ENCODE measurements around the gene ROR2. TPM values are rescaled to one million over a fixed set of nuclear protein-coding genes. Genes with fewer than 3 reads are reported as not detected.

Gene ROR2
- total RNA-seq, 1 donor from 2014 or later: under 0.01 TPM

DNA sequence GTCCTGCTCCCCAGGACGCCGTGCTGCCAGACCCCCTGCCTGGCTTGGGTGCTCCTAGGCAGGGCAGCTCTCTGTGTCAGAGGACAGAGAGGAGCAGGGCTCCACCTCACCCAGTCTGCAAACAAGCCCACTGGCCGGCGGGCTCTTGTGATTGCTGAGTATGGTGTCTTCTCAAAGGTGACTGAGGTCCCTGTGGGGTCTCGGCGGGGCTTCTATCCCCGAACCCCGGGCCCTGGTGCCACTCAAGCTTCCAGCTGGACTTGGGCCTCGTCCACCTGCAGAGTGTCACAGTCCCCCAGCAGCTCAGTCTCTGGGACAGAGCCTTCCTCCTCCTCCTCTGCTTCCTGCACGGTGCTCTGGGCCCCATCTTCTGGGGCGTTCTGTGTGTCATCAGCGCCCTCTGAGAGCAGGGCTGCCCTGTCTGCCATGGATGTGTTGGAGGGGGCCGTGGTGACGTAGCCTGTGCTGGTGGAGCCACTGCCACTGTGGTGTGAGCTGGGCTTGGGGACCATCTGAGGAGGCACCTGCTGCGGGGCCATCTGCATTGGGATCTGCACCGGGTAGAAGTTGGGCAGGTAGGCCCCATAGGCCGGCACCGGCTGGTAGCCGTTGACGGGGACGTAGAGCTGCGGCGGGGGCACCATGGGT, 226.5 kb downstream of the ROR2 start:
- DNase-seq (ENCODE audit: low read depth in 2 of 2): no peak

DNA sequence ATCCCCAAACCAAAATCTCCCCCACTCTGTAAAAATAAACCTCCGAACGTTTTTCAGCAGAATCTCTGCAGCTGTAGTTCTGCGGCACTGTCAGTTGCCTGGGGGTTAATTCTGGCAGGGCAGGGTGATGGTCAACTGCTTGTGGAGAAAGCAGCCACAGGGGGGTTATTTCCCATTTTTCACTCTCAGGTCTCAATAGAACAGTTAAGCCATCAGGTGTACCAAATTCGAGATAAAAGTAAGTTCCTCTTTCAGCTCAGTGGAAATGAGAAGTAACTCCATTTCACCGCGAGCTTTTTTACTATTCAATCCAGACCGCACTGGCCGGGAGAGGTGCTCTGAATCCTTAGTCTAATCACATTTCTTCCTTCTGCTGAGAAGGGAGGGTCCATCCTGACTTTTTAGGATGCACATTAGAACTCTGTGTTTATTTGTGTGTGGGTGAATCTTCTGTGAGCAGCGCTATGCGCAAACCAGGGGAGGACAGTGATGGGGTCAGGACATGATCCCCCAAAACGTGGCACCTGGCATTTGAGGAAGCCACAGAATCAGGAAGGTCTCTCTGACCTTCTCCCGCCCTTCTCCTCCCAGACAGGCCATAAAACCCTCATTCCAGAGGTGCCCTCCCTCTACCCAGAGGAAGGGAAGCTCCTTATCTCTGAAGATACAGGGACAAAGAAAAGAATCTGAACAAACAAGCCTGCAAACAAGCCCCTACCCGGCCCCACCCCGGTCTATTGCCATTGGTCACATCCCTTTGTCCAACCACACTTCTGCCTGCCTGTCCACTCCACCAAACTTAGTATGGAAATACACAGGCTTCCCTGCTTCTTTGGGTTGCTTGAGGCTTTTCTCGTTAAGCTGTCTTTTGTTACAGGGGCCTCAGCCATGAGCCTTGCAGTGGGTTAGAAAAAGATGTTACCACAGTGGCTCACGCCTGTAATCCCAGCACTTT, 229.0 kb downstream of the ROR2 start:
- DNase-seq (ENCODE audit: low read depth in 2 of 2): no peak

DNA sequence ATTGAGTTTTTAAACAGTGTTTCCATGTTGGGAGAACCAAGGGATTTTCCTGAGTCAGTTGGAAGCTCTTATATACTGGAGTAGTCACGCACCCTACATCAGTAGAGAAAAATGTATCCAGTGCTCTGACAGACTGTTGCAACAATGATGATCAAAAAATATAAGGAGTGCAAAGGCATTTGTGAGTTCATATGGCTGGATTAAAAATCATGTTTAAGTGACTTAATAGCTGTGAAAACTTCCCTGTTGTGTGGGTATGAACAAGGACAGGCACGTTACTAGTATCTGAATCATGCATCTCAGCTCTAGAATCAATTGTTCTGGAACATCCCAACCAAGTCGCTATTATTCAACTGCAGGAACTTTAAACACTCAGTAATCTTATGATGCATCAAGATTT, 229.7 kb downstream of the ROR2 start:
- no peak for DNase-seq (ENCODE audit: low read depth in 2 of 2)

DNA sequence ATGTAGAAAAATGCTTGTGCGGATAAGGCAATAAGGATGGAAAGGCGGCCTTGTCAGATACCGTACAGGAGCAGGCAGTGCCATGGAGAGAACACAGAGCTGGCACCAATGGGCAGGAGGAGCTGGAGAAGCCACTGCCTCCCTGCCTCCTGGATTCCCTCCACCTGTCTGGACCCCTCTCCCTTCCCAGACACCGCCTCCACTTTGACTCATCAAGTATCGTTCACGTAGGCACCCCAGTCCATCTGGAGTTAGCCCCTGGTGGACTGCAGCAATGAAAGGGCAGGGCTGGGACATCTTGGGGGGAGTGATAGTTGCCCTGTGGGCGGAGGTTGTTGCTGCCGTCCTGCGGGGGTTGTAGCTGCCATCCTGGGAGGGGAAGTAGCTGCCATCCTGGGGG, 232.0 kb downstream of the ROR2 start:
- no peak for DNase-seq (ENCODE audit: low read depth in 2 of 2)

DNA sequence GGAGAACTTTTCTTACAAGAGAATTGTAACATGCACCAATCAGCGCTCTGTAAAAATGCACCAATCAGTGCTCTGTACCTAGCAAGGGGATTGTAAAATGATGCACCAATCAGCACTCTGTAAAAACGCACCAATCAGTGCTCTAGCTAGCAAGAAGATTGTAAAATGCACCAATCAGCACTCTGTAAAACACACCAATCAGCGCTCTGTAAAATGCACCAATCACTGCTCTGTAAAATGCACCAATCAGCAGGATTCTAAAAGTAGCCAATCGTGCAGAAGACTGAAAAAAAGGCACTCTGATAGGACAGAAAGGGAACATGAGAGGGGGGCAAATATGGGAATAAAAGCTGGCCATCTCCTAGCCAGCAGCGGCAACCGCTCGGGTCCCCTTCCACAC, 233.2 kb downstream of the ROR2 start:
- no peak for DNase-seq (ENCODE audit: low read depth in 2 of 2)

DNA sequence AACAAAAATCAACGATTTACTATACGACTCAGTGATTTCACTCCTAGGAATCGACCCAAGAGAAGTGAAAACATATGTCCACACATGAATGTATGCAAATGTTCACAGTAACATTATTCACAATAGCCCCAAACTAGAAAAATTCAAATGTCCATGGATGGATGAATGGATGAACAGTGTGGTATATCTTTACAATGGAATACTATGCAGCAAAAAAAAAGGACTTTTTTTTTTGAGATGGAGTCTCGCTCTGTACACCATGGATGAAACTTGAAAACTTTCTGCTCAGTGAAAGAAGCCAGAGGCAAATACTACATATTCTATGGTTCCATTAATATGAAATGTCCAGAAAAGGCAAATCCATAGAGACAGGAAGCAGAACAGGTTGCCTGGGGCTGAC, 233.8 kb downstream of the ROR2 start:
- no peak for DNase-seq (ENCODE audit: low read depth in 2 of 2)

DNA sequence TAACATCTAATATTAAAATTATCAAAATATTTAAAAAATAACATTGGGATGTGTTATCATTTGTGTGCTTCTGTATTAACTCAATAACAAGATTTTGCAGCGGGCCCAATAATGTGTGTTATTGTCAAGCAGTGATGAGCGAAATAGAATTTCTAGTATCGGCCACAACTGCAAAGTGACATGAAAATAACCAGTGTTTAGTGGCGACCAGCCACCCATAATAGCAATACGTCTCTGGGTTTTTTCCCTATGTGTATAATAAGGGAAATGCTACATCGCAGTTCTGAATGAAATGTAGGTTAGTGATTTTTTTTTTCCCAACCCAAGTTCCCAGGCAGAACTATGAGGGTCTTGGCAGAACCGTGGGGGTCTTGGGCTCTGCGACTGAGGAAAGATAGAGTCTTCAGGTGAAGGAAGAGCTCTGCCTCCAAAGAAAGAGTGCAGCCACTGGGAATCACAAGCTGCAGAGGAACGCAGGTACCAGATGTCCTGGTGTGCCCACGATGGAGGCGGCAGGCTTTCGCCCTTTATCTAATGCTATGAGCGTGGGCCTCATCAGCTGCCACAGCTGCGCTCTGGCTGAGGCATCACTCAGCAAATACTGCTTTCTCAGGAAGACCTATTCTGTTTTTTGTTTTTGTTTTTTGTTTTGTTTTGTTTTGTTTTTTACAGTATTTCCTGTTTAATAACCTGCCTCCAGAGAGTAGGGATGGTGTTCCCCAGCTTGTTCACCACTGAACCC, 235.0 kb downstream of the ROR2 start:
- DNase-seq (ENCODE audit: low read depth in 2 of 2): no peak

DNA sequence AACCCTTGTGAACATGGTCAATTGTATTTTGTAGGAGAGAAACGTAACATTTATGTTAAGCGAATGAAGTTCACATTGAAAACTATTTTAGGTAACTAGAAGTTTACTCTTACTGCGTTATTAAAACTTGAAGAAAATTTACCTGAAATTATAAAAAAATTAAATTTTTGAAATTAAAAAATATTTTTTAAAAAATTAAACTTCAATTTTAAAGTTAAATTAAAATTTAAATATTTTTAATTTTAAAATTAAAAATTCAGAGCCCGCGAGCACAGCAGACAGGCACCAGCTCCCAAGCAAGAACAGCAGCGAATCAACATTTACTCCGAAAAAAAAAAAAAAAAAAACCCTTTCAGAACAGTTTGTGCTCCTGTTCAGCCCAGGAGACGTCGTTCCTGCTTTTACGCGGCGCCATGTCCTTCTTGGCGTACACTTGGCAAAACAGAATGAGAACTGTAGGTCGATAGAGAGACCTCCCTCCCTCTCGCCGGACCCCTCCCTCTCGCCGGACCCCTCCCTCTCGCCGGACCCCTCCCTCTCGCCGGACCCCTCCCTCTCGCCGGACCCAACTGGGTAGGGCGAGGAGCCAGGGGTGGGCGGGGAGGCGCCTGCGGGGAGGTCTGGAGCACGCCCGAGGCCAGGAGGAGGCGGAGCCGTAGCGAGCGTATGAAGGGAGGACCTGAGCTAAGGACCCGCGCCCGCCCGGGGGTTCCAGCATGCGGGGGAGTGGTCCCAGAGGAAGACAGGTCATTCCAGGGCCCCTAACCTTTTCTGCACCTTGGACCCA, 235.8 kb downstream of the ROR2 start:
- DNase-seq (ENCODE audit: low read depth in 2 of 2): peak in 1 of 2 donors; percentile 45

DNA sequence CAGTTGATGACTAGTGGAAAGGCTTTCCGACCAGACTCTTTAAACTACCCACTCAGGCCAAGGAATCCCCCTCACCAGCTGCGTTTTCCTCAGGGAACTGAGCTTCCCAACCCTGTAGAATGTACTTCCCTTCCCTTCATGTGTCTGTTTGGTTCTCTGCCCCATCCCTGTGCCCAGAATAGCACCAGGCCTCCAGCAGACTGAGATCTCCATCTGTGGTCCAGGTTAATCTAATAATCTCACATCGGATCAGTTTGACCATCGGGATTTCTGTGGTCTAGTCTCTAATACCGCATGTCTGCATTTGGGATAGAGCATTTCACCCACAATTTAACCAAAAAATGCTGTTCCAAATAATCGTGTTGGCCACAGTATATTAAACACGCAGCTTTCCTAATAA, 237.2 kb downstream of the ROR2 start:
- DNase-seq (ENCODE audit: low read depth in 2 of 2): no peak

DNA sequence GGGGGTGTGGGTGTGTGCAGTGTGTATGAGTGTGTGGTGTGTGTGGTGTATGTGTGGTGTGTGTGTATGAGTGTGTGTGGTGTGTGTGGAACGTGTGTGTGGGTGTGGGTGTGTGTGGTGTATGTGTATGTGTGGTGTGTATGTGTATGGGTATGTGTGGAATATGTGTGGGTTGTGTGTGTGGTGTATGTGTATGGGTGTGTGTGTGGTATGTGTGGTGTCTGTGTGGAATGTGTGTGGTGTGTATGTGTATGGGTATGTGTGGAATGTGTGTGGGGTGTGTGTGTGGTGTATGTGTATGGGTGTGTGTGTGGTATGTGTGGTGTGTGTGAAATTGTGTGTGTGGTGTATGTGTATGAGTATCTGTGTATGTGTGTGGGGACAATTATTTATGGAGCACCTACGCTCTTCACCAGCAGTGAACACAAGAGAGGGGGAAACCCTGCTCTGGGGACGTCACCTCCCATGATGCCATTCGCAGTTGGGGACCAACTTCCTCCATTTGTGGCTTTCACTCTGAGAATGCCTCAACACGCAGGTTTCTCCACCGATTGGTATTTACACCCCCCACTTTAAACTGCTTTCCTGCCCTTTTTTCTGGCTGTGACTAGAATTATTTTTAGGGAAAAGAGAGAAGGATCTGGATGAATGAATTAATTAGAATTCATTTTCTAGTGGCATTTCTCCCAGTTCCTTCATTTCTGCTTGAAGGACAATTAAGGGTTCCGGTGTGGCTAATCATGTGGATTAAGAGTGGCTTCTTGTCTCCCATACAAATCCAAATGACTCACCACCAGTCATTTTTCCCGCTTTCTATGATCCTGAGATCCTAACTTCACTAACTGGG, 238.1 kb downstream of the ROR2 start:
- DNase-seq (ENCODE audit: low read depth in 2 of 2): no peak

DNA sequence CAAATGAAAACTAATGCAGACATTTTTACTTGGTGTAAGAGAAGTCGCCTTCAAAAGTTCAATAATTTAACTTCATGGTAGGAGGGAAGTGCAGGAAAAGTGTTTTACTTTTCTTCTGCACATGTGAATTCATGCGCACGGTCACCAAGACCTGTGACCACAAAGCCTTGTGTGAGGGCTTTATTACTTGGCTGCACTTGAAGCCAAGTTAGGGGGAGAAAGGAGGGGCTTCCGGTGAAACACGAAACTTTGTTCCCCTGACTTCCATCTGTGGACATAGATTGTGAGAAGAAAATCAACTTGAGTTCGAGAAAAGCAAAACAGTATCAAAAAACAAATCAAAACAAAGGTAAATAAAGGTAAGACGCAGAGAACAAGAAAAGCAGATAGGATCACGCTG, 239.9 kb downstream of the ROR2 start:
- DNase-seq (ENCODE audit: low read depth in 2 of 2): no peak

DNA sequence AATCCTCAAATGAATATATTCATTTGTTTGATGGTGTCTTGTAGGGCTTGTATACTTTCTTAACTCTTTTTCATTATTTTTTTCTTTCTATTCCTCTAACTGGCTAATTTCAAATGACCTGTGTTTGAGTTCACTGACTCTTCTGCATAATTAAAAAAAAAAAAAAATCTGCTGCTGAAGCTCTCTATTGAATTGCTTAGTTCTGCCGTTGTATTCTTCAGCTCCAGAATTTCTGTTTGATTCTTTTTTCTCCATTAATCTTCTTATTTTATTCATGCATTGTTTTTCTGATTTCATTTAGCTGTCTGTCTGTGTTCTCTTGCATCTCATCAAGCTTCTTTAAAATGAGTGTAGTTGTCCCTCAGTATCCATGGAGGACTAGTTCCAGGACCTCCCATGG, 244.6 kb downstream of the ROR2 start:
- no peak for DNase-seq (ENCODE audit: low read depth in 2 of 2)

DNA sequence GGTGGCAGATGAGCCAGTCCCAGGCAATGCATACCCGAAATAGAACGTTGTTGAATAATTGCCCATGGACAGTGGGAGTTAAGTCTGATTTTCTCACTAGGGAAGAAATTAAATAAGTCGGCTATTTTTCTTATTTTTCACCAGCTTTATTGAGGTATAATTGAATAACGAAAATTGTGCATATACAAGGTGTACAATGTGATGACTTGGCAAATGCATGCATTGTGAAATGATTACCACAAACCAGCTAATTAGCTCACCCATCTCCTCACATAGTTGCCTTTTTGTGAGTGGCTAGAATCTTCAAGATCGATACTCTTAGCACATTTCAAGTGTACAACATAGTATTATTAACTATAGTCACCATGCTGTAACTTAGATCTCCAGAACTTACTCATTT, 249.6 kb downstream of the ROR2 start:
- DNase-seq (ENCODE audit: low read depth in 2 of 2): no peak

DNA sequence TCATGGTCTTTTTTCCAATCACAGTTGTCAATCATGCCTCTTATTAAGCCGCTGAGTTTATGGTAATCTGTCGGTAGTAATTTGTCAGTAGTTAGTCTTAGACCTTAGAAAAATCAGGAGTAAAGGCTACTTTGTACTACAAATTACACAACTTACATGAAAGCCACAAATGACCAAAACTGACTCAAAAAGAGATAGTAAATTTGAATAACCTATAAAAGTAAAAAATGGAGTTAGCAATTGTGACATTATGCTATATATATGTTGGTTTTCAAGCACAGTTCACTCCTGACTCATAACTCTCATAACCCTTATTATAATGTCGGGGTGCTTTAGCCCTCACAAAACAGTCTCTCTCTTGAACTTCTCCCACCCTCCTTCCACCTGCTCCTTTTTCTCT, 251.8 kb downstream of the ROR2 start:
- DNase-seq (ENCODE audit: low read depth in 2 of 2): no peak

DNA sequence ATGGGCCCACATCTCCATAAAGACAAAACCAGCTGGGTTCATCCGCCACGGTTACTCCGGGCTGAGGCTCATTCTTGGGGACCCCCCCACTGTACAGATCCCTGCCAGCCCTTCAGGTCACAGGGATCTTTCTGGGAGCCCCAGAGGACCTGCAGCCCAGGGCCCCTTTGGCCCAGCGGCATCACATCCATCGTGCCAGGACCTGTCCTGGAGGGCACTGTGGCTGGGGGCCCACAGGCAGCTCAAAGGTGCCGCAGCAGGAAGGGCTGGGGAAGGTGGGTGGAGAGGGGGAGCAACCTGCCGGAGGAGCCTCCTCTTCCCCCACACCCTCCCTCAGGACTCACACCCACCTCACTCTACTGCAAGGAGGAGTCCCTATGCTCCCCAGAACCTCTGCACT, 252.8 kb downstream of the ROR2 start:
- no peak for DNase-seq (ENCODE audit: low read depth in 2 of 2)

DNA sequence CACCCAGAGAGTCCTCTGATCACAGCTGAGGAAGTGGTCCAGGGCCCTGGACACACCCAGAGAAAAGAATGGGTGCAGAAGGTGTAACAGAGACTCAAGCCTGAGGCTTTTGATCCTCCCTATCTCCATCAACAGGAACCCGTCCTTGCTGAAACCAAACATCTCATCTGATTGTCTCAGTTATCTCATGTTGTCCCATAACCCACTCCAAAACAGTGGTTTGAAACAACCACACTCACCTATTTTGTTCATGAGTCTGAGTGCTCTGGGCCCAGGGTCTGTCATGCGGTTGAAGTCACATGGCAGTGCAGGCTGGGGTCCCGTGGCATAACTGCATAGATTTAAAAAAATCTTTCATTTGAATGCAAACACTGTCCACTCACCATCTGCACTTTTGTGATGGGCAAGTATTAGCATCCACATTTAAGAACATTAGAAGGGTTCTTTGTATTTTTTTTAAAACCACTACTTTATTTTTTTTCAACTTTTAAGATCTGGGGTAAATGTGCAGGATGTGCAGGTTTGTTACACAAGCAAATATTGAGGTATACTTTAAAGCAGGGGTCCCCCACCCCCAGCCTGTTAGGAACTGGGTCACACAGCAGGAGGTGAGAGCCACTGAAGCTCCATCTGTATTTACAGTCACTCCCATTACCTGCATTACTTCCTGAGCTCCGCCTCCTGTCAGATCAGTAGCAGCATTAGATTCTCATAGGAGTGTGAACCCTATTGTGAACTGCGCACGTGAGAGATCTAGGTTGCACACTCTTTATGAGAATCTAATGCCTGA, 255.8 kb downstream of the ROR2 start:
- DNase-seq (ENCODE audit: low read depth in 2 of 2): no peak

DNA sequence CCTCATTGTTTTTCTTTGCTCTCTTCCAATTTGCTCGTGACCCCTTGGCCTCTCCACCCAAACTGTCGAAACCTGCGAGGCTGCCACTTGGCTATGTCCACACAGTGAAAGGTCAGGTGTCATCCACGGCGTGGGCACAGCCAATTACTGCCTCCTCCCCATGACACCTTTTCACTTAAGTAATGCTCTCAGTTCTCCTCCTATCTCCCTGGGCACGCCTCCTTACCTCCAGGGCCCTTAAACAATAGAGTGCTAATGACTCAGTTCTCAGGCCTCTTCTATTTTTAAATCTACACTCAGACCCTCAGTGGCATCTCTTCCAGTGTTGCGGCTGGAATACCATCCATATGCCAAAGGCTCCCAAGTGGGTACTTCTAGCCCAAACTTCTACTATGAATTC, 256.8 kb downstream of the ROR2 start:
- DNase-seq (ENCODE audit: low read depth in 2 of 2): no peak

DNA sequence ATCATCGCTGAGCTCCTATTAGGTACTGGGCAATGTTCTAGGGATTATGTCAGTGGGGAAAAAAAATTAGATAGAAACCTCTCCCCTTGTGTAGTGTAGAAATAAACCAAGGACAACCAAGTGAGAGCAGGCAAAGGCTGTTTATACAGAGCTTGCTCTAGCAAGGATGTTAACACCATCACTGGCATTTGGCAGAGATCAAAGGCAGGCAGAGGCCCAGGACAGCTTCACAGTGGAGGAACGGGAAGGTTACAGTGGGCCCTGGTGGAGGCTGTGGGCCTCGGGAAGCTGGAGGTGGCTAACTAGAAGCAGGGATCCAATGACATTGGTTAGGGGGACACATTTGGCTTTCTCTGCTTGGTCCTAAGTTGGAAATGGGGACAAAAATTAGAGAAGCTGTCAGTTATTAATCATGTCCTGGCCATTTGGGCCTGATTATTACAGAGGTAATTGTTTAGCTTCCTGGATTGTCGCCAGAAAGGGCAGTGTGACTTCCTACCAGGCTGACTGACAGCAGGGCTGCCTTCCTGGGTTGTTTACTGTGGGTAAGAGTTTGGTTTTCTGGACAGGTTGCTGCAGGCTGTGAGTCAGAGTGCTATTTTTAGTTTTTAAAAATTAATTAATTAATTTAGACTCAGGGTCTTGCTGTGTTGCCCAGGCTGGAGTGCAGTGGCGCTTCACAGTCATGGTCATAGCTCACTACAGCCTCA, 259.3 kb downstream of the ROR2 start:
- peak; percentile 28 to 81 for DNase-seq (ENCODE audit: low read depth in 2 of 2)

DNA sequence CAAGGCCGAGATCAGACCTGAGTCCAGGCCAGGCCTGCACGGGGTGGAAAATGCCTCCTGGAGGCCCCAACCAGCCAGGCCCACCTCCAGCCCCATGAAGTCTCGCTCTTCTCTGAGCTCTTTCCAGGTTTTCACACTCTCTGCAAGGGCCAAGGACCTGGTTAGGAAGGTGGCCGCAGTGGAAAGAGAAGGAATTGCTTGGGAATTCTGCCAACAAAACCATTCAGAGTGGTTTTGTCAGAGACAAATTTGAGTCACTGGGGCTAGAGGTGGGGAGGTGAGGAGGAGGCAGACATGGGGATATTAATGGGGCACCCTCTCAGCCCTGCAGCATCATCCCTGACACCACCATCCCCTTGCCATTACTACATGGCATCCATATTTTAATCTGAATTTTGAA, 261.0 kb downstream of the ROR2 start:
- DNase-seq (ENCODE audit: low read depth in 2 of 2): no peak

Measured in lung microvascular endothelial cell (primary cell).